CD14-positive monocyte (primary cell): ENCODE measurements around the gene PTGDR2. TPM values are rescaled to one million over a fixed set of nuclear protein-coding genes. Genes with fewer than 3 reads are reported as not detected.

Experiments
- DNase-seq, 3 donors: peaks; one replicate each; pipeline ENCODE4 v3.0.0-alpha.2; 2011 to 2022
- H2AFZ ChIP-seq: 2 replicates; pipeline ENCODE4 v1.6.0; 2012; ENCODE audit warnings: mild to moderate bottlenecking, low read depth, low read length, inconsistent platforms; ENCODE audit not compliant: insufficient read depth, poor library complexity, severe bottlenecking
- H3K27ac ChIP-seq, 2 donors: 1 replicate in 1 of 2; 2 replicates in 1 of 2; pipeline ENCODE4 v1.5.1; 2012 to 2013; ENCODE audit warnings: low read length in 2 of 2, control low read depth in 1 of 2, inconsistent platforms in 1 of 2, low read depth in 1 of 2, mild to moderate bottlenecking in 1 of 2
- H3K27me3 ChIP-seq, 2 donors: one replicate each; pipeline versions ENCODE4 v1.6.0 to v1.6.1; 2011 to 2013; ENCODE audit warnings: low read length in 2 of 2; ENCODE audit not compliant: control insufficient read depth in 2 of 2, insufficient read depth in 2 of 2
- H3K36me3 ChIP-seq, 2 donors: replicated peaks in 1 of 2; 1 replicate in 1 of 2; 2 replicates in 1 of 2; pipeline versions ENCODE4 v1.5.1 to v1.6.1; 2012 to 2013; ENCODE audit warnings: low read length in 2 of 2, control low read depth in 1 of 2, inconsistent platforms in 1 of 2, mild to moderate bottlenecking in 1 of 2; ENCODE audit not compliant: insufficient read depth in 2 of 2, control insufficient read depth in 1 of 2
- H3K4me1 ChIP-seq, 2 donors: 1 replicate in 1 of 2; 2 replicates in 1 of 2; pipeline versions ENCODE4 v1.5.1 to v1.6.1; 2012 to 2013; ENCODE audit warnings: low read length in 2 of 2, control low read depth in 1 of 2, inconsistent platforms in 1 of 2, mild to moderate bottlenecking in 1 of 2, moderate library complexity in 1 of 2; ENCODE audit not compliant: insufficient read depth in 2 of 2, control insufficient read depth in 1 of 2
- H3K4me2 ChIP-seq: replicated peaks from 2 replicates; pipeline ENCODE3; 2012; ENCODE audit warnings: low read length, moderate library complexity, mild to moderate bottlenecking; ENCODE audit not compliant: poor library complexity, severe bottlenecking; ENCODE audit errors: extremely low read depth
- H3K4me3 ChIP-seq, 3 experiments: fragments of 200-600 bp in 1 of 3; sonication (generic) in 1 of 3; replicated peaks in 1 of 3; 1 replicate in 2 of 3; 2 replicates in 1 of 3; pipeline ENCODE4 v1.5.1; 2011 to 2013; ENCODE audit warnings: low read length in 3 of 3, mild to moderate bottlenecking in 3 of 3, control low read depth in 2 of 3, low read depth in 2 of 3, inconsistent platforms in 1 of 3, moderate library complexity in 1 of 3
- H3K79me2 ChIP-seq: 2 replicates; pipeline ENCODE4 v1.6.0; 2012; ENCODE audit warnings: mild to moderate bottlenecking, control low read depth, inconsistent platforms, low read length, moderate library complexity; ENCODE audit not compliant: insufficient read depth
- H3K9ac ChIP-seq: 2 replicates; pipeline ENCODE4 v1.6.0; 2017; ENCODE audit warnings: low read length, mild to moderate bottlenecking; ENCODE audit not compliant: insufficient read depth, poor library complexity, severe bottlenecking
- H3K9me3 ChIP-seq, 2 donors: replicated peaks in 1 of 2; 1 replicate in 1 of 2; 2 replicates in 1 of 2; pipeline versions ENCODE4 v1.5.1 to v1.6.1; 2012 to 2013; ENCODE audit warnings: low read length in 2 of 2, control low read depth in 1 of 2; ENCODE audit not compliant: control insufficient read depth in 1 of 2, insufficient read depth in 1 of 2
- H4K20me1 ChIP-seq: 2 replicates; pipeline ENCODE4 v1.6.0; 2012; ENCODE audit warnings: mild to moderate bottlenecking, low read length, control low read depth, moderate library complexity; ENCODE audit not compliant: insufficient read depth
- H3K27ac Mint-ChIP-seq, 7 donors: one replicate each; pipeline ENCODE4 v1.8.0; 2020; ENCODE audit warnings: mild to moderate bottlenecking in 7 of 7, mixed read lengths in 7 of 7, moderate library complexity in 6 of 7, inconsistent platforms in 2 of 7
- H3K27me3 Mint-ChIP-seq, 3 donors: one replicate each; pipeline ENCODE4 v1.8.0; 2021 to 2022; ENCODE audit warnings: low read depth in 3 of 3, mild to moderate bottlenecking in 3 of 3, mixed read lengths in 3 of 3, moderate library complexity in 3 of 3, inconsistent platforms in 1 of 3
- H3K36me3 Mint-ChIP-seq, 2 donors: one replicate each; pipeline ENCODE4 v1.8.0; 2020; ENCODE audit warnings: mixed read lengths in 2 of 2, inconsistent platforms in 1 of 2, mild to moderate bottlenecking in 1 of 2
- H3K4me1 Mint-ChIP-seq: one replicate; pipeline ENCODE4 v1.8.0; 2020; ENCODE audit warnings: mild to moderate bottlenecking, mixed read lengths
- H3K4me3 Mint-ChIP-seq, 2 donors: one replicate each; pipeline ENCODE4 v1.8.0; 2020; ENCODE audit warnings: mild to moderate bottlenecking in 2 of 2, mixed read lengths in 2 of 2, moderate library complexity in 1 of 2
- H3K9me3 Mint-ChIP-seq, 7 donors: one replicate each; pipeline ENCODE4 v1.8.0; 2020 to 2022; ENCODE audit warnings: mixed read lengths in 7 of 7, mild to moderate bottlenecking in 6 of 7, moderate library complexity in 6 of 7, inconsistent platforms in 2 of 7
- CTCF ChIP-seq: fragments of 200-600 bp; IDR thresholded peaks from one replicate; pipeline ENCODE4 v1.8.0; 2022; ENCODE audit warnings: antibody characterized with exemption, mild to moderate bottlenecking
- WGBS: methylation state at CpG from one replicate; pipeline ENCODE4 v1.1.5; 2013; ENCODE audit warnings: missing lambda C conversion rate; ENCODE audit not compliant: insufficient coverage; 5-methylcytosine and 5-hydroxymethylcytosine counted together
- intact Hi-C, 2 donors: fragments of 100-400 bp; cut with micrococcal nuclease; formaldehyde crosslinking; loops; one replicate each; pipeline versions ENCODE4 v1.15.0 to v1.15.1; 2023
- polyA plus RNA-seq, 3 donors: library from polyadenylated mRNA; depleted of rRNA in 1 of 3; unstranded in 2 of 3; stranded (reverse) in 1 of 3; fragments of 300-500 nt in 2 of 3; fragments of >200 nt in 1 of 3; fragmentation: Illumina TruSeq in 2 of 3; gene quantifications; 1 replicate in 2 of 3; 2 replicates in 1 of 3; pipeline ENCODE4 v1.2.3, GENCODE V29; 2012 to 2021

Gene PTGDR2
- polyA plus RNA-seq, 3 donors = 0.32 to 0.65 (median 0.46) TPM

GRCh38 chr11:60863550-60864521, 8.1 kb upstream of the PTGDR2 start:
- H3K27ac Mint-ChIP-seq = no peak overlapping the region
- peaks cover 0 to 2% (median 2%) of the 10 kb centered on the region in 3 donors for H3K27me3 Mint-ChIP-seq
- no peak overlapping the region for H2AFZ ChIP-seq
- intact Hi-C loops = no loop called here
- H3K9me3 ChIP-seq = no peaks in the 10 kb centered on the region
- no peak overlapping the region for H3K27ac ChIP-seq
- H4K20me1 ChIP-seq = no peaks in the 10 kb centered on the region
- no peak overlapping the region for H3K9ac ChIP-seq
- no peaks in the 10 kb centered on the region for H3K36me3 ChIP-seq
- no peaks in the 10 kb centered on the region for H3K27me3 ChIP-seq
- peaks cover 8% of the 10 kb centered on the region for H3K4me1 Mint-ChIP-seq
- no peaks in the 10 kb centered on the region for H3K79me2 ChIP-seq
- WGBS = 98% methylated on average over 6 of the region's 16 CpGs
- peaks cover 4 to 6% of the 10 kb centered on the region in 2 donors for H3K4me1 ChIP-seq
- no peak for TF ChIP-seq CTCF
- H3K4me3 ChIP-seq = no peak overlapping the region
- H3K4me2 ChIP-seq = no peak overlapping the region
- no peak for DNase-seq
- peaks cover 0 to 3% (median 0%) of the 10 kb centered on the region in 7 donors for H3K9me3 Mint-ChIP-seq
- no peaks in the 10 kb centered on the region for H3K36me3 Mint-ChIP-seq
- no peak overlapping the region for H3K4me3 Mint-ChIP-seq

- peaks cover 0 to 3% (median 0%) of the 10 kb centered on the region in 7 donors for H3K9me3 Mint-ChIP-seq
- Histone ChIP-seq H2AFZ (no peak overlapping the region), H4K20me1 (no peaks in the 10 kb centered on the region), H3K9me3 (no peaks in the 10 kb centered on the region), H3K4me2 (no peak overlapping the region), H3K27ac (no peak overlapping the region), H3K4me3 (no peak overlapping the region), H3K36me3 (no peaks in the 10 kb centered on the region), H3K27me3 (no peaks in the 10 kb centered on the region), H3K9ac (no peak overlapping the region), H3K79me2 (no peaks in the 10 kb centered on the region), H3K4me1 (peaks cover 18 to 22% of the 10 kb centered on the region in 2 donors)
- H3K27me3 Mint-ChIP-seq = peaks cover 0 to 2% (median 2%) of the 10 kb centered on the region in 3 donors
- no peak for TF ChIP-seq CTCF
- intact Hi-C loops = no loop called here
- no peak for DNase-seq
- peaks cover 21% of the 10 kb centered on the region for H3K4me1 Mint-ChIP-seq
- H3K27ac Mint-ChIP-seq = peak overlapping the region in 1 of 7 donors; percentile 13
- 99% methylated on average over 8 of the region's 9 CpGs for WGBS
- no peaks in the 10 kb centered on the region for H3K36me3 Mint-ChIP-seq
- no peak overlapping the region for H3K4me3 Mint-ChIP-seq
Observed at GRCh38 chr11:60862171-60862570, 6.4 kb upstream of the PTGDR2 start.
